ENCODE results near the gene TMEM126B.
"Not testable (repeated sequence)": the region's sequence is repeated elsewhere in the genome, so short reads cannot be mapped to it uniquely, and the experiment has no call there.

The TMEM126B gene

DNA sequence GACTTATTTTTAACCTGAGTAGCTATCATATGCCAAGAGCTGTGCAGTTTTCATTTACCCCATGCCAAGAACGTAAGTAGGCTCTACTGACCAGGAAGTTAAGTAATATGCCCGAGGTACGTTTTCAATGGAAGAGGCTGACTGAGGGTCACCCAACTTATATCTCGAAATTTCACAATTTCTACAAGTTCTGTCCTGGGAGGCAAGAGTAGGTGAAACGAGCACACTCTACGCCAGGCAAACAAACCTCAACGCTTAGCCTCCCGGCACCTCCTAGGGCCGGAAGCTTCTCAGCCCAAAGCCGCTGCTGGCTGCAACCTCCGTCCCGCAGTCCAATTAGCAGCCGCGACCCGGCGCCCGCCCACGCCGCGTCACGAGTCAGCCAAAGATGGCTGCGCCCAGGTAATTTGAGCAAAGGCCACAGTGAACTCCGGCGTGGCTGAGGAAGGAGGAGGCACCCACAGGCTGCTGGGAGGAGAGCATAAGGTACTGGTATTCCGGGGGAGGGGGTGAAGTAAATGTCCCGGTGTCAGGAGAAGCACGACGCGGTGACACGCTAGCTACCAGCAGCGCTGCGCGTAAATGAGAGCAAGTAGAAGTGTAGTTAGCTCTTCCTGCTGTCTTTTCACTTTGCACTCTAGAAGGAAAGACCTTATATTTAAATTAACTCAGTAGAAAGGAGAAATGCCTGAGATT is 19.4 kb downstream of the TMEM126B start, which contains the start of gene TMEM126A:
Gene TMEM126A, plus strand, starts transcription at position 364 of the 696 bp plus-strand sequence. CDS start 2,289 bp downstream, outside the sequence.
- TF ChIP-seq ELF4 (IDR thresholded peaks at IDR 0.05) (peak; percentile 40; the same call in 1 of the 2 replicates), CTBP1 (IDR thresholded peaks at IDR 0.05; ENCODE audit: borderline replicate concordance) (no peak)
- POLR2A ChIA-PET, result interaction anchor here (0.6 to 3.9 kb wide), 10 partner anchors 9 to 42 kb away, joined by 3 to 41 read pairs (median 6); partner anchors contain the start of genes CREBZF, DLG2 and TMEM126B
- peak; percentile 85 for DNase-seq (ENCODE audit: extremely low spot score)
- CTCF ChIA-PET, result interaction anchor here (0.7 to 1.4 kb wide), 2 partner anchors 20 to 413 kb away, joined by 3 read pairs; partner anchors contain the start of gene TMEM126B

DNA sequence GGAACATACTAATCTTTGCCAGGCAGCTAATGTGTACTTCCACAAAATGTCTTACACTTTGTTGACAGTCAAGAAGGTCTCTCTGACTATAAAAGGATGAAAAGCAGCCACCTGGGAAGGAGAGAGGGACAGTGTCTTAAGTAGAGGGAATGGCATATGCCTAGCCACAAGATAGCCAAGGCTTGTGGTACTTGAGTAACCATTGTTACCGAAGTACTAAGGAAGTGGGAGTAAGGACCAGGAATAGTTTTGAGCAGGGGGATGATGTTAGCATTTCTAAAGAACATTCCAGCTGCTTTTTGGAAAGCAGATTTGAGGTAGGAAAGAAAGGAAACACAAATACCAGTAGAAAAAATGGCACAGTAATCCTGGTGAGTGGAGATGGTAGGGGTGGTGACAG is 22.7 kb downstream of the TMEM126B start:
- CTCF ChIA-PET, result no interaction called here
- POLR2A ChIA-PET, result interaction anchor here (1.0 kb wide), 1 partner anchor 14 kb away, joined by 3 read pairs; the partner anchor contains the start of gene CREBZF
- TF ChIP-seq SUZ12 (IDR thresholded peaks at IDR 0.05) (no peak), ARNT (IDR thresholded peaks at IDR 0.05) (no peak), LEF1 (IDR thresholded peaks at IDR 0.05; ENCODE audit: borderline replicate concordance) (no peak), ELF4 (IDR thresholded peaks at IDR 0.05) (no peak), L3MBTL2 (conservative IDR thresholded peaks at IDR 0.05) (no peak), HDGF (IDR thresholded peaks at IDR 0.05; ENCODE audit: borderline replicate concordance) (no peak), FOXA1 (IDR thresholded peaks at IDR 0.05) (no peak), FOXM1 (IDR thresholded peaks at IDR 0.05; ENCODE audit: borderline replicate concordance) (no peak), NFRKB (IDR thresholded peaks at IDR 0.05) (no peak), SP1 (IDR thresholded peaks at IDR 0.05) (no peak), TARDBP (IDR thresholded peaks at IDR 0.05) (no peak), FOXK2 (IDR thresholded peaks at IDR 0.05) (no peak), ZNF384 (IDR thresholded peaks at IDR 0.05) (no peak), BHLHE40 (IDR thresholded peaks at IDR 0.05; ENCODE audit: borderline replicate concordance) (no peak)
- TF ChIP-seq, protein P1, sequence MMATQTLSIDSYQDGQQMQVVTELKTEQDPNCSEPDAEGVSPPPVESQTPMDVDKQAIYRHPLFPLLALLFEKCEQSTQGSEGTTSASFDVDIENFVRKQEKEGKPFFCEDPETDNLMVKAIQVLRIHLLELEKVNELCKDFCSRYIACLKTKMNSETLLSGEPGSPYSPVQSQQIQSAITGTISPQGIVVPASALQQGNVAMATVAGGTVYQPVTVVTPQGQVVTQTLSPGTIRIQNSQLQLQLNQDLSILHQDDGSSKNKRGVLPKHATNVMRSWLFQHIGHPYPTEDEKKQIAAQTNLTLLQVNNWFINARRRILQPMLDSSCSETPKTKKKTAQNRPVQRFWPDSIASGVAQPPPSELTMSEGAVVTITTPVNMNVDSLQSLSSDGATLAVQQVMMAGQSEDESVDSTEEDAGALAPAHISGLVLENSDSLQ (IDR thresholded peaks at IDR 0.05), result no peak
- no peak for DNase-seq (ENCODE audit: extremely low spot score)

DNA sequence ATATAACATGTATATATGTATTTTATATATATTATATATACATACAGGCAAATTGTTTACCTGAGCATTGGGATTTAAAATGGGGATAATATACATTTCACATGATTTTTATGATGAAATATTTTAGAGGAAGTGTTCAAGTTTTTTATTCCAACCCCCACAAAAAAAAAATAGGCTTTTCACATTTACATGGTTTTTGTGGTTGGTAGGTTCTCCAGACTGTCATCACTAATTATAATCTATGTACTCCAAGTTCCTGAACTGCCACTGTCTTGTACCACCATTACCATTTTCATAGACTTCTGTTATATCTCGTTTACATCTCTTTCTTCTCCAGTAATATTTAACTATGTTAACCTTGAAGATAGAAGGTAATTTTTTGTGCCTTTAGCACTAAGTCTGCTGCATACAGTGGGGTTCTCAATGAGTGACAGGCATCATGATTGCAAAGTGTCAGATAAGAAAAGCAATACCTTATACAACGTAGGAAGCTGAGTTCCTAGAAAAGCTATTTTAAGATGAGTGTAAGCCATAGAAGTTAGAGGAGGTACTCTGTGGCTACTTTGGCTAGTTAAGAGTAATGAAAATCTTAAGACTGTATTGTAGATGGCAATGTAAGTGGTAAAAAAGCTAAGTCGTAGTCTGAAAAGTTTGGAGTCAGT is 24.5 kb downstream of the TMEM126B start:
- CTCF ChIA-PET, result no interaction called here
- POLR2A ChIA-PET, result interaction anchor here (1.0 kb wide), 2 partner anchors 8 to 10 kb away, joined by 3 read pairs; no protein-coding TSS in a partner anchor
- TF ChIP-seq, protein P1 (IDR thresholded peaks at IDR 0.05), result peak; percentile 48; the same call in 1 of the 2 replicates
- no peak for TF ChIP-seq HDGF (IDR thresholded peaks at IDR 0.05; ENCODE audit: borderline replicate concordance)
- no peak for TF ChIP-seq CTBP1 (IDR thresholded peaks at IDR 0.05; ENCODE audit: borderline replicate concordance)
- DNase-seq (ENCODE audit: extremely low spot score), result no peak

DNA sequence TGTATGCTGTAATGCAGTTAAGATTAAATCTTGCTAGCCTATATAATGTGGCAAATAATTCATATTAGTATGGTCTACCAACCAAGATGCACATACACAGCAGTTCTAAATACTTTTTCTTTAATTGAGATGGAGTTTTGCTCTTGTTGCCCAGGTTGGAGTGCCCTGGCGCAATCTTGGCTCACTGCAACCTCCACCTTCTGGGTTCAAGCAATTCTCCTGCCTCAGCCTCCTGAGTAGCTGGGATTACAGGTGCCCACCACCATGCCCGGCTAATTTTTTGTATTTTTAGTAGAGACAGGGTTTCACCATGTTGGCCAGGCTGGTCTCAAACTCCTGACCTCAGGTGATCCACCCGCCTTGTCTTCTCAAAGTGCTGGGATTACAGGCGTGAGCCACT is 25.9 kb downstream of the TMEM126B start:
- POLR2A ChIA-PET, result interaction anchor here (1.0 kb wide), 2 partner anchors 9 kb away, joined by 3 read pairs; no protein-coding TSS in a partner anchor
- DNase-seq (ENCODE audit: extremely low spot score); CTCF ChIA-PET: not testable (repeated sequence)

DNA sequence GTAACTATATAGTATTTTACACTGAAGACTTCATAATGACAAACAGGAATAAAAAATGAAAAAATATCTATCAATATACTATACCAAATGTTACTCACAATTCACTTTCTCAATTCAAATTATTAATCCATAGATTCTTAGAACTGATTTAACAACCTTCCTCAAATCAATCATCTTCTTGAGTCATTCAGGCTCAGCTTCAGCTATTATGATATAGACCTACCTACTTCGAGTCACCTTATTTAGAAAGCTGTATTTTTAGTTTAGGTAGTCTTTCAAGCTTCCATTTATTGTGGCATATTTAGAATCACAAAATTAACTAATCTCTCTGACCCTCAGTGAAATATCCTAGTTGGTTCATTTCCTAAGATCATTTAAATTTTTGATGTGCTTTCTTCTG is 28.4 kb downstream of the TMEM126B start:
- ChIA-PET CTCF (no interaction called here), POLR2A (interaction anchor here (1.5 kb wide), 1 partner anchor 9 kb away, joined by 6 read pairs; the partner anchor contains the start of gene TMEM126A)
- no peak for DNase-seq (ENCODE audit: extremely low spot score)
- TF ChIP-seq CTBP1 (IDR thresholded peaks at IDR 0.05; ENCODE audit: borderline replicate concordance), result no peak
- no peak; the same call in 1 of the 2 replicates for TF ChIP-seq ELF4 (IDR thresholded peaks at IDR 0.05)
- no peak for TF ChIP-seq HDGF (IDR thresholded peaks at IDR 0.05; ENCODE audit: borderline replicate concordance)
- no peak for TF ChIP-seq LEF1 (IDR thresholded peaks at IDR 0.05; ENCODE audit: borderline replicate concordance)
- TF ChIP-seq BHLHE40 (IDR thresholded peaks at IDR 0.05; ENCODE audit: borderline replicate concordance), result no peak
- TF ChIP-seq ZNF384 (IDR thresholded peaks at IDR 0.05), result no peak
- TF ChIP-seq NFRKB (IDR thresholded peaks at IDR 0.05), result no peak
- no peak for TF ChIP-seq TARDBP (IDR thresholded peaks at IDR 0.05)

DNA sequence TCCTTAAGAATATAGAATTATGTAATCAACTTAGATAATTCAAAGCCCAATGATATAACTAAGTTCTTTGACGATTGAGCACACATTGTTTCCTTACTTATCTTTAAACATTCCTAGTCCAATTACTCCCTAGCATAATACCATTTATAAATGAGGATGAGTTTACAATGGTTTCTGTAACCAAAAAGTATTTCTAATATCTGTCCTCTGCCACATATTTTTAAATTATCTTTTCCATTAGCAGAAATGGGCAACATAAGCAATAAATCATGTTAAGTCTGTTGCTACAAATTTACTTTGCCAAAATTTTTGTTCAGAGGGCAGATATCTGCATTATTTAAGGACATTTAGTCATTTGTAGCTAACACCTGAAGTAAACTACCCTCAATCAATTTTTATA is 29.8 kb downstream of the TMEM126B start:
- no peak for TF ChIP-seq BHLHE40 (IDR thresholded peaks at IDR 0.05; ENCODE audit: borderline replicate concordance)
- TF ChIP-seq, protein P1 (IDR thresholded peaks at IDR 0.05), result no peak
- TF ChIP-seq HDGF (IDR thresholded peaks at IDR 0.05; ENCODE audit: borderline replicate concordance), result no peak
- TF ChIP-seq TARDBP (IDR thresholded peaks at IDR 0.05), result no peak
- TF ChIP-seq ZNF384 (IDR thresholded peaks at IDR 0.05), result no peak
- no peak for TF ChIP-seq NFRKB (IDR thresholded peaks at IDR 0.05)
- TF ChIP-seq ELF4 (IDR thresholded peaks at IDR 0.05), result no peak
- no peak for TF ChIP-seq LEF1 (IDR thresholded peaks at IDR 0.05; ENCODE audit: borderline replicate concordance)
- TF ChIP-seq CTBP1 (IDR thresholded peaks at IDR 0.05; ENCODE audit: borderline replicate concordance), result no peak
- no peak for DNase-seq (ENCODE audit: extremely low spot score)
- CTCF ChIA-PET, result no interaction called here
- POLR2A ChIA-PET, result interaction anchor here (1.1 kb wide), 1 partner anchor 30 kb away, joined by 6 read pairs; the partner anchor contains the start of genes DLG2 and TMEM126B

Measured in HEK293T (cell line).